Stimulated activated CD8-positive, alpha-beta memory T cell treated with anti-CD3 and anti-CD28 coated beads, Interleukin-15, amount 100 ng/mL, for 1 hour (primary cell): ENCODE measurements around the gene VSIG10.
A peak's percentile ranks its signal among the peaks of the same experiment; 100 is the strongest.
"Not testable (repeated sequence)": the region's sequence is repeated elsewhere in the genome, so short reads cannot be mapped to it uniquely, and the experiment has no call there.

Experiments used
- DNase-seq: peaks from one replicate; pipeline ENCODE4 v3.0.0-alpha.2; 2020; ENCODE audit warnings: low read depth

Gene VSIG10

GRCh38 chr12:118103601-118104382 is at the start of gene VSIG10:
VSIG10 (minus strand) TSS chr12:118104011; CDS start chr12:118103671, 340 bp downstream.
- DNase-seq, result no peak

DNA sequence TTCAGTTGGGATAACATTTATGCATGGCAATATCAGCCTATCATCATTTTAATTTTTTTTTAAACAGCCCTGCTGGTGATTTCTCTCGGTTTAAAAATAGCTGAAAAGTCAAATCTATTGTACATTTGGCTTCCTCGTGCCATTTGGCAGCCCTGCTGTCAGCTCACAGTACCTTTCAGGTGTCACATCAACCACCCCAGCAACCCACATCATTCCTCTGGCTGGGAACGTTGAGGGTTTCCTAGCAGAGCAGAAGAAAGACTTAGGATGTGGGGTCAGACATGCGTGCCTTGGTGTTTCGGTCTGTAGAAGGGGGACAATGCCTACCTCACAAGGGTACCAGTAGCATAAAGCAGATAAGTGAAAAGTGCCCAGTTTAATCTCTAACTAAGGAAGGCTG is 47.9 kb upstream of the VSIG10 start:
- no peak for DNase-seq

DNA sequence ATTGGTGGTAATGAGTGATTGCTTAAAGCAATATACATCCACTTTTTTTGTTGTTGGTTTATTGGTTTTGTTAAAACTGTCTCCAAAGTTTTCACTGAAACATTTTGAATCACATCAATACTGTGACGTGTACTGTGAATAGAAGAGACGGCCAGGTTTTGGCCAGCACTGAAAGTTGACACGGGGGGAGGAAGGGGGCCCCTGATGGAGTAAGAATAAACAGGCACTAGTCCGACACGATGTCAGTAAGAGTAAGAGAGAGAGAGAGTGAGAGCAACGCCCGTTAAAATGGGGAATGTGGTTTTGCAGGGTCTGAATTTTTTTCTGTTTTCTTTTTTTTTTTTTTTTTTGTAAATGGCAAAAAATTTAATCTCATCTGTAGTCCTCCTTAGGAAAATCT is 46.8 kb upstream of the VSIG10 start:
- no peak for DNase-seq

GRCh38 chr12:118148287-118148686 is 44.5 kb upstream of the VSIG10 start:
- no peak for DNase-seq

- no peak for DNase-seq
Observed at GRCh38 chr12:118145798-118146156, 42.0 kb upstream of the VSIG10 start.

- DNase-seq, result no peak
Observed at GRCh38 chr12:118145113-118145797, 41.4 kb upstream of the VSIG10 start.

DNA sequence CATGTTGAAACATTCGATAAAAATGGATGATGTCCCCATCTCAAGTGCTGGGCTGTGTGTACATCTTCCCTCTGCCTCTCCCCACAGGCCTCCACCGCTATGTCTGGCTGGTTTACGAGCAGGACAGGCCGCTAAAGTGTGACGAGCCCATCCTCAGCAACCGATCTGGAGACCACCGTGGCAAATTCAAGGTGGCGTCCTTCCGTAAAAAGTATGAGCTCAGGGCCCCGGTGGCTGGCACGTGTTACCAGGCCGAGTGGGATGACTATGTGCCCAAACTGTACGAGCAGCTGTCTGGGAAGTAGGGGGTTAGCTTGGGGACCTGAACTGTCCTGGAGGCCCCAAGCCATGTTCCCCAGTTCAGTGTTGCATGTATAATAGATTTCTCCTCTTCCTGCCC is 40.7 kb upstream of the VSIG10 start:
- no peak for DNase-seq

DNA sequence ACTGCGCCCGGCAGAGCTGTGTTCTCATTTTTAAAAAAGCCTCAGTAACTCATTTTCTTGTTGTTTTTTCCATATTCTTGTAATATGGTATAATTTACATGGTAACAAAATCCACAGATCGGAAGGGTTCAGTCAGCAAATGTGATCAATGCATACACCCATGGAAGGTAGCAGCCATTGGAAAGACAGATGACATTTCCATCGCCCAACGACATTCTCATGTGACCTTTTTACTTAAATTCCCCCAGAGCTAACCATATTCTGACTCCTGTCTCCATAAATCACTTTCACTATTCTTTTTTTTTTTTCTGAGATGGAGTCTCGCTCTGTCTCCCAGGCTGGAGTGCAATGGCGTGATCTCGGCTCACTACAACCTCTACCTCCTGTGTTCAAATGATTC is 37.0 kb upstream of the VSIG10 start:
- no peak for DNase-seq

- no peak for DNase-seq
Observed at GRCh38 chr12:118137148-118137678, 33.4 kb upstream of the VSIG10 start.

- no peak for DNase-seq
Observed at GRCh38 chr12:118136559-118137003, 32.8 kb upstream of the VSIG10 start.

- DNase-seq, result peak; percentile 84
Observed at GRCh38 chr12:118135788-118136558, 32.2 kb upstream of the VSIG10 start, which contains the start of gene PEBP1. PEBP1 (plus strand) TSS chr12:118136124; CDS start chr12:118136210, 86 bp downstream.

- DNase-seq, result not testable (repeated sequence)
Observed at GRCh38 chr12:118129436-118129835, 25.6 kb upstream of the VSIG10 start.

- no peak for DNase-seq
Observed at GRCh38 chr12:118127867-118128266, 24.1 kb upstream of the VSIG10 start.

DNA sequence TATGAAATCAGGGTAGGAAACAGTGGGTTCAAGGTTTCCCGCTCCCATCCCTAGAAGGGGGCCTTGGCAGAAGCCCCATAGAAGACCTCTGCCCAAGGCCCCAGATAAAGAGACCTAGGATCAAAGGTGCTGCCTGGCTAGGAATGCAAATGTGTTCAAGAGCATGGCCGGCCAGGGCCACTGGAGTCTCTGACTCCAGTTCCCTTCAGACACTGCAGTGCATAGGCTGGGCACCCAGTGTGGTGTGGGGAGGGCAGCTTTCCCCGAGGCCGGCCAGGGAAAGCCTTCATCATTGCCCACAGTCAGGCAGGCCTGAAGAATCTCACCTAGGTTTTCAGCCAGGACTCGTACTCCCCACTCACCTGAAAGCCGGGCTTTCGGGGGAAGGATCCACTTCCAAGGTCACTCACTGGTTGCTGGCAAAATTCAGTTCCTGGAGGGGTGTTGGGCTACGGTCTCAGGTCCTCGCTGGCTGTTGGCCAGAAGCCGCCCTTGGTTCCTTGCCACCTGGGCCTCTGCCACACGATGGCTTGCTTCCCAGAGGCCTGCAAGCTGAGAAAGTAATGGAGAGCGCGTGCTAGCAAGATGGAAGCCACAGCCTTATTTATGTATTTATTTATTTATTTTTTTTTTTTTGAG is 22.4 kb upstream of the VSIG10 start:
- DNase-seq, result no peak

GRCh38 chr12:118125743-118126118 is 21.9 kb upstream of the VSIG10 start:
- no peak for DNase-seq

DNA sequence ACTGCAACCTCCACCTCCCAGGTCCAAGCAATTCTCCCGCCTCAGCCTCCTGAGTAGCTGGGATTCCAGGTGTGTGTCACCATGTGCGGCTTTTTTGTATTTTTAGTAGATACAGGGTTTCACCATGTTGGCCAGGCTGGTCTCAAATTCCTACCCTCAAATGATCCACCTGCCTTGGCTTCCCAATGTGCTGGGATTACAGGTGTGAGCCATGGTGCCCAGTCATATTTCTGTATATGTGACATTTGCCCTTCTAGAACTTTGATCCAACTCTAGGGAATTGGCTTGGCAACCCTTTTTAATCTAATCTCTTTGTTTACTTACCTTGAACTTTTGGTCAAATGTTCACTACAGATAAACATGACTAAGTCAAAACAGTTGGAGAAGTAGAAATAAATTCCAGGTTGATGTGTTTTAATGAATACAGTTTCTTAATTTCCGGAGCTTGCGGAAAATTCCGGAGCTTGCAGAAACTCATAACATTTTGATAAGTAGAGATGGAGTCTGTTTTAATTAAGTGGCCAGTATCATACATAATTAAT is 20.6 kb upstream of the VSIG10 start:
- no peak for DNase-seq

- DNase-seq, result no peak
Observed at GRCh38 chr12:118122264-118122663, 18.5 kb upstream of the VSIG10 start.

DNA sequence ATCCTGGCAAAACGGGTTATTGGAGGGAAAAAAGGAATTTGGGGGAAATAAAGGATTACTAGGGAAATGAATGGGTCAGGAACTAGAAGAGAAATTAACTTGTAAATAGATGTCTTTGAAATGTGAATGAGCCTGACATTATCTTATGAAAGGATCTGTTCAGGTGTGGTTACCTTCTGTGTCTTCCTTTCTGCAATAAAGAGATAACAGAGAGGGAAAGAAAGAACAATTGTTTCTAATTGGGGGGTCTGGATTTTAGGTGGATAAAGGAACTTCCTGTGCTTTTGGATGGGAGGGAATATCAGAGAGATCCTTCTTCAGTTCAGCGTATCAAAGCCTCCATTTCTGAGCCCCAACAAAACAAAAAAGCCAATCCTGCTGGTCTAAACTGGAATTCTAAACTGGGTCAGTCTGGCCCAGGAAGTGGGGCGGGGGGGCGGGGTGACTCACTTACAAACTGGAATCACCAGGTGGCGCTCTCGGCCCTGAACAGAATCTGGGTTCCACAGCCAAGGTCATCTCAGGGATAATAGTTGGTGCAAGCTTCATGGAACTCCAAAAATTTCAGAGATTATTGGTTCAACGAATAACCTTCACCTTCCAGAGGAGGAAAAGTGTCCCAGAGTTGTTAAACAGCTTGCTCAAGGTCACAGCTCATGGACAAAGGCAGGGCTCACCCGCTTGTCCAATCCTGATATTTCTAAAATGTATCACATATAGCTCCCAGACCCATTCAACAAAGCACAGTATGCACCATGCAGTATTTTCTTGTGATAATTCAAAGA is 17.0 kb upstream of the VSIG10 start:
- DNase-seq, result peak; percentile 42

DNA sequence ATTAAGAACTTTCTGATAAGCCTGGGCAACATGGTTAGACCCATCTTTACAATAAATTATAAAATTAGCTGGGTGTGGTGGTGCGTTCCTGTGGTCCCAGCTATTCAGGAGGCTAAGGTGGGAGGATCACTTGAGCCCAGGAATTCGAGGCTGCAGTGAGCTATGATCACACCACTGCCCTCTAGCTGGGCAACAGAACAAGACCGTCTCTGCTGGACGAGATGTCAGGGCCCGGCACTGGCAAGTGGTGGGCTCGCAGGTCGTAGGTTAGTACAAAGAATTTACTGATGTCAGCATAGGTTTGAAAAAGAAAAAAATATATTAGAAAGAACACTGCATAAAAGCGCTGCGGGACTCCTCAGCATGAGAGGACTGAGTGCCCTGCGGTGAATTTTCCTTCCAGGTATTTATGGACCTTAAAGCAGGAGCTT is 15.7 kb upstream of the VSIG10 start:
- no peak for DNase-seq

GRCh38 chr12:118109088-118109487 is 5.3 kb upstream of the VSIG10 start:
- DNase-seq, result no peak

- no peak for DNase-seq
Observed at GRCh38 chr12:118107694-118108093, 3.9 kb upstream of the VSIG10 start.
